Peyer's patch (tissue), 4 donors: ENCODE results near the gene IFNL1. TPM values are rescaled to one million over a fixed set of nuclear protein-coding genes. Genes with fewer than 3 reads are reported as not detected.
"Not testable (repeated sequence)": the region's sequence is repeated elsewhere in the genome, so short reads cannot be mapped to it uniquely, and the experiment has no call there.

Experiments
- DNase-seq, 3 donors: peaks; one replicate each; pipeline ENCODE4 v3.0.0-alpha.2; 2017 to 2019
- H3K27ac ChIP-seq, 4 donors: fragments of 200-600 bp; sonication (generic); one replicate each; pipeline ENCODE4 v1.5.1; 2016 to 2019
- H3K27me3 ChIP-seq, 2 donors: fragments of 200-600 bp; sonication (generic); one replicate each; pipeline ENCODE4 v1.5.1; 2019
- H3K36me3 ChIP-seq, 3 donors: fragments of 200-600 bp; sonication (generic); one replicate each; pipeline ENCODE4 v1.5.1; 2016 to 2019
- H3K4me1 ChIP-seq, 4 donors: fragments of 200-600 bp; sonication (generic); one replicate each; pipeline ENCODE4 v1.5.1; 2016 to 2019
- H3K4me3 ChIP-seq, 4 donors: fragments of 200-600 bp; sonication (generic); 1 replicate in 3 of 4; 2 replicates in 1 of 4; pipeline ENCODE4 v1.5.1; 2016 to 2019; ENCODE audit warnings: mild to moderate bottlenecking in 1 of 4
- H3K9me3 ChIP-seq, 4 donors: fragments of 200-600 bp; sonication (generic); one replicate each; pipeline ENCODE4 v1.5.1; 2016 to 2019; ENCODE audit warnings: mild to moderate bottlenecking in 1 of 4
- CTCF ChIP-seq, 6 experiments: fragments of 450-650 bp in 4 of 6; fragments of 200-600 bp in 2 of 6; sonication (generic) in 1 of 6; IDR thresholded peaks; one replicate each; pipeline ENCODE4 v1.5.1; 2017 to 2019; ENCODE audit warnings: antibody characterized with exemption in 6 of 6, mild to moderate bottlenecking in 3 of 6, moderate library complexity in 1 of 6
- POLR2A ChIP-seq, 2 donors: fragments of 450-650 bp; IDR thresholded peaks; one replicate each; pipeline ENCODE4 v1.5.1; 2017; ENCODE audit warnings: antibody characterized with exemption in 2 of 2, mild to moderate bottlenecking in 2 of 2, moderate library complexity in 2 of 2
- total RNA-seq, 4 donors: library from RNA; depleted of rRNA; stranded (reverse); fragments of >200 nt; gene quantifications; one replicate each; pipeline ENCODE4 v1.1.0, GENCODE V29; 2016

Gene IFNL1
- total RNA-seq, 4 donors from 2014 or later: not detected

GRCh38 chr19:39327363-39328045 is 31.3 kb downstream of the IFNL1 start:
- H3K4me3 ChIP-seq: no peak overlapping the region
- H3K4me1 ChIP-seq: peaks cover 0 to 3% (median 0%) of the 10 kb centered on the region in 4 donors
- no peaks in the 10 kb centered on the region for H3K27me3 ChIP-seq
- TF ChIP-seq POLR2A (IDR thresholded peaks at IDR 0.05) (no peak), CTCF (IDR thresholded peaks at IDR 0.05) (no peak)
- H3K36me3 ChIP-seq: no peaks in the 10 kb centered on the region
- no peaks in the 10 kb centered on the region for H3K9me3 ChIP-seq
- DNase-seq: no peak
- no peak overlapping the region for H3K27ac ChIP-seq

DNA sequence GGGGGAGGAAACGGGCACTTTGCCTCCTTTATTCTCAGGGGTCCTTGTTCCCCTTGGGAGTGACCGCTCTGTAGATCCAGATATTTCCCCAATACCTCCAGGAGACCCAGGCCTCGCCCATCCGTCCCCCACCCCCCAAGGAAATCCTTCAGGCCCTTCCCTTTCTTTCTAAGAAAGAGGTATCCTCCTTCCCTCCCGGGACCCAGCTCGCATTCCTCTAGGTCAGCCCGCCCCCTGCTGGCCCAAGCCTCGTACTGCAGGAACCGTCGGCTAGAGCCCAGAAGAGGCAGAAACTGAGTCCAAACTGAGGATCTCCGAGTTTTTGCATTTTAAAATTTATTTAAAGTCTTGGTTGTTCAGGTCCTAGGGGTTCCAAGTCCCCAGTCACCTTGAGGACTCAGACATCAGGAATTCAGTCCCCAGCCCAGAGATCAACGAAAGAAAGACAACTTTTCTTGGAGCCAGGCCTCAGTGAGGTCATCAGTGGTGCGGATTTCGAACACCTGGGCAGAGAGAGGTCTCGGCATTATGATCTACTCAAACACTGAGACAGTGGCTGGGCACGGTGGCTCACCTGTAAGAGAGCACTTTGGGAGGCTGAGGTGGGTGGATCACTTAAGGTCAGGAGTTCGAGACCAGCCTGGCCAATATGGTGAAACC is 32.0 kb downstream of the IFNL1 start:
- H3K27ac ChIP-seq: no peak overlapping the region
- H3K4me1 ChIP-seq: peaks cover 0 to 3% (median 0%) of the 10 kb centered on the region in 4 donors
- H3K27me3 ChIP-seq: no peaks in the 10 kb centered on the region
- no peak overlapping the region for H3K4me3 ChIP-seq
- peak; percentile 82 to 92 (median 88) for DNase-seq
- H3K9me3 ChIP-seq: no peaks in the 10 kb centered on the region
- H3K36me3 ChIP-seq: no peaks in the 10 kb centered on the region
- TF ChIP-seq CTCF (IDR thresholded peaks at IDR 0.05) (peak; percentile 88 to 95 (median 94)), POLR2A (IDR thresholded peaks at IDR 0.05) (no peak)

DNA sequence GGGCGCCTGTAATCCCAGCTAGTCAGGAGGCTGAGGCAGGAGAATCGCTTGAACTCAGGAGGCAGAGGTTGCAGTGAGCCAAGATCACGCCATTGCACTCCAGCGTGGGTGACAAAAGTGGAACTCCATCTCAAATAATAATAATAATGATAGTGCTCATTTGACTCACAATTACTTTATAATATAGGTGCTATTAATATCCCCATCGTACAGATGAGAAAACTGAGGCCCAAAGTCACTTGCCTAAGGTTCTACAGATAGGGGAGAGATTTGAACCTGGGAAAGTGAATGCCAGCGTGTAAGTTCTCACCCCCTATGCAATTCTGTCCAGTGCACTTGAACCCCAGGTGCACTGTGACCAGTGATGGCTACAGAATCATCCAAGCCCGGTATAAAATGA is 33.7 kb downstream of the IFNL1 start:
- H3K36me3 ChIP-seq: no peaks in the 10 kb centered on the region
- H3K9me3 ChIP-seq: no peaks in the 10 kb centered on the region
- H3K27me3 ChIP-seq: no peaks in the 10 kb centered on the region
- no peak for DNase-seq
- H3K4me3 ChIP-seq: no peak overlapping the region
- TF ChIP-seq POLR2A (IDR thresholded peaks at IDR 0.05): no peak
- TF ChIP-seq CTCF (IDR thresholded peaks at IDR 0.05): no peak
- H3K27ac ChIP-seq: no peak overlapping the region
- H3K4me1 ChIP-seq: peaks cover 0 to 3% (median 0%) of the 10 kb centered on the region in 4 donors

DNA sequence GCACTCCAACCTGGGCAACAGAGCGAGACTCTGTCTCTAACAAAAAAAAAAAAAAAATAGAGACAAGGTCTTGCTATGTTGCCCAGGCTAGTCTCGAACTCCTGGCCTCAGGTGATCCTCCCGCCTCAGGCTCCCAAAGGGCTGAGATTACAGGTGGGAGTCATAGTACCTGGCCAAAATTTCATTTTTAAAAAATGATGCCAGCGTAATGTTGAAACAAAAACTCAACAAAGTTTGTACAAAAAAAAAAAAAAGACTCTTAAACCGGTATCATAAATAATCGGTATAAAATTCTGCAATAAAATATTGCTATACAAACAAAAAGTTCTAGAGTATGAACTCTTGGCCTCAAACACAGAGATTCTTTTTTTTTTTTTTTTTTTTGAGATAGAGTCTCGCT is 36.1 kb downstream of the IFNL1 start:
- H3K9me3 ChIP-seq: no peaks in the 10 kb centered on the region
- peaks cover 0 to 3% (median 0%) of the 10 kb centered on the region in 4 donors for H3K4me1 ChIP-seq
- H3K4me3 ChIP-seq: no peak overlapping the region
- no peak overlapping the region for H3K27ac ChIP-seq
- no peaks in the 10 kb centered on the region for H3K36me3 ChIP-seq
- no peaks in the 10 kb centered on the region for H3K27me3 ChIP-seq
- DNase-seq: no peak
- TF ChIP-seq POLR2A (IDR thresholded peaks at IDR 0.05) (no peak), CTCF (IDR thresholded peaks at IDR 0.05) (no peak)

- H3K27me3 ChIP-seq, H3K9me3 ChIP-seq, H3K27ac ChIP-seq, H3K36me3 ChIP-seq, DNase-seq, H3K4me1 ChIP-seq, H3K4me3 ChIP-seq: not testable (repeated sequence)
Observed at GRCh38 chr19:39332738-39333137, 36.5 kb downstream of the IFNL1 start.

GRCh38 chr19:39333507-39333906 is 37.3 kb downstream of the IFNL1 start:
- TF ChIP-seq CTCF (IDR thresholded peaks at IDR 0.05) (no peak), POLR2A (IDR thresholded peaks at IDR 0.05) (no peak)
- no peaks in the 10 kb centered on the region for H3K27me3 ChIP-seq
- no peak overlapping the region for H3K4me3 ChIP-seq
- peaks cover 0 to 3% (median 0%) of the 10 kb centered on the region in 4 donors for H3K4me1 ChIP-seq
- H3K9me3 ChIP-seq: no peaks in the 10 kb centered on the region
- no peak for DNase-seq
- H3K36me3 ChIP-seq: no peaks in the 10 kb centered on the region
- H3K27ac ChIP-seq: no peak overlapping the region
